HepG2 (cell line): ENCODE results near the gene LRRC4C. TPM values are rescaled to one million over a fixed set of nuclear protein-coding genes. Genes with fewer than 3 reads are reported as not detected.

Experiments
- ATF2 ChIP-seq: sonication (generic); formaldehyde crosslinking; IDR thresholded peaks from 2 replicates; pipeline ENCODE4 v1.4.0; 2020; ENCODE audit warnings: missing genetic modification reagents
- ISX ChIP-seq: sonication (generic); formaldehyde crosslinking; conservative IDR thresholded peaks from 2 replicates; pipeline ENCODE4 v1.5.0; 2020; ENCODE audit warnings: missing genetic modification reagents
- MXD3 ChIP-seq: IDR thresholded peaks from 2 replicates; pipeline ENCODE4 v1.6.1; 2016; ENCODE audit warnings: mild to moderate bottlenecking, missing biosample characterization, missing genetic modification reagents
- PRPF4 ChIP-seq: fragments of 200-400 bp; formaldehyde crosslinking; IDR thresholded peaks from 2 replicates; pipeline ENCODE4 v1.6.1; 2016; ENCODE audit warnings: low read length, low read depth; ENCODE audit not compliant: poor library complexity, severe bottlenecking
- REST ChIP-seq, 2 experiments: IDR thresholded peaks; 2 replicates each; pipeline ENCODE4 v1.6.1; 2011 to 2012; ENCODE audit warnings: low read length in 2 of 2, borderline replicate concordance in 1 of 2, low read depth in 1 of 2, mild to moderate bottlenecking in 1 of 2, moderate library complexity in 1 of 2
- SETDB1 ChIP-seq: sonication (generic); formaldehyde crosslinking; IDR thresholded peaks from 2 replicates; pipeline ENCODE4 v1.5.1; 2020; ENCODE audit warnings: missing genetic modification reagents, mild to moderate bottlenecking, borderline replicate concordance
- THRA ChIP-seq: sonication (generic); formaldehyde crosslinking; IDR thresholded peaks from 2 replicates; pipeline ENCODE4 v1.4.0; 2020; ENCODE audit warnings: missing genetic modification reagents, borderline replicate concordance
- ZBTB21 ChIP-seq: sonication (generic); formaldehyde crosslinking; IDR thresholded peaks from 2 replicates; pipeline ENCODE4 v1.4.0; 2020; ENCODE audit warnings: missing genetic modification reagents
- ZNF616 ChIP-seq: sonication (generic); formaldehyde crosslinking; IDR thresholded peaks from 2 replicates; pipeline ENCODE4 v1.5.0; 2020; ENCODE audit warnings: low read depth, mild to moderate bottlenecking, missing genetic modification reagents
- ZSCAN20 ChIP-seq: sonication (generic); formaldehyde crosslinking; IDR thresholded peaks from 2 replicates; pipeline ENCODE4 v1.4.0; 2020; ENCODE audit warnings: missing genetic modification reagents, mild to moderate bottlenecking, borderline replicate concordance
- polyA plus RNA-seq, 8 experiments: library from polyadenylated mRNA; depleted of rRNA in 3 of 8; stranded (reverse) in 7 of 8; unstranded in 1 of 8; fragments of >200 nt; fragmentation: Illumina TruSeq in 4 of 8; extraction: Trizol in 4 of 8; gene quantifications; 2 replicates each; pipeline versions ENCODE4 v1.2.1 to v1.2.3, GENCODE V29; 2011 to 2016; ENCODE audit warnings: low read depth in 4 of 8, missing spikeins in 1 of 8, mixed read lengths in 1 of 8; ENCODE audit not compliant: insufficient read depth in 1 of 8
- total RNA-seq, 5 experiments: library from RNA; depleted of rRNA; stranded (reverse); fragments of >200 nt; fragmentation: Illumina TruSeq; extraction: Trizol; gene quantifications; 2 replicates each; pipeline ENCODE4 v1.2.3, GENCODE V29; 2016; ENCODE audit warnings: low read depth in 1 of 5

The LRRC4C gene
- total and polyA plus RNA-seq, 2 of the 13 experiments (the other 11 are each of a cell fraction or from before 2014, with no cell fraction given), result not detected

- TF ChIP-seq REST (IDR thresholded peaks at IDR 0.05; ENCODE audit: borderline replicate concordance in 1 of 2, low read depth in 1 of 2, low read length in 2 of 2) (no peak), ISX (CRISPR knock-in tag) (no peak), ZBTB21 (CRISPR knock-in tag) (no peak), PRPF4 (no peak), ZSCAN20 (CRISPR knock-in tag) (no peak), THRA (CRISPR knock-in tag) (no peak), ZNF616 (CRISPR knock-in tag) (no peak), SETDB1 (CRISPR knock-in tag) (no peak), ATF2 (CRISPR knock-in tag) (no peak), MXD3 (CRISPR knock-in tag) (no peak)
These were observed 460.5 kb downstream of the LRRC4C start (continued) for GRCh38 chr11:40998920-40999319.
